H1 (cell line): Measurements from ENCODE around the gene RUNX1. TPM values are rescaled to one million over a fixed set of nuclear protein-coding genes. Genes with fewer than 3 reads are reported as not detected.

Experiments
- CHD7 ChIP-seq: fragments of 300-600 bp; sonication (generic); IDR thresholded peaks from 2 replicates; pipeline ENCODE4 v1.7.1; 2012; ENCODE audit warnings: low read length, moderate library complexity, mild to moderate bottlenecking, inconsistent platforms; ENCODE audit not compliant: insufficient replicate concordance
- MAFK ChIP-seq: IDR thresholded peaks from 2 replicates; pipeline ENCODE4 v1.6.1; 2012; ENCODE audit warnings: low read depth, mild to moderate bottlenecking, improper control_type of control experiment, low read length
- polyA plus RNA-seq, 7 experiments: library from polyadenylated mRNA; depleted of rRNA in 3 of 7; stranded (reverse) in 5 of 7; unstranded in 2 of 7; fragments of >200 nt in 5 of 7; fragments of 200-250 nt in 2 of 7; gene quantifications; 1 replicate in 5 of 7; 2 replicates in 1 of 7; 4 replicates in 1 of 7; pipeline versions ENCODE4 v1.2.1 to v1.2.3, GENCODE V29; 2011 to 2013; ENCODE audit warnings: missing spikeins in 2 of 7, mixed read lengths in 2 of 7
- total RNA-seq: library from RNA; stranded (reverse); fragmentation: NEBNext Ultra II Directional; extraction: Animal tissue kit (Norgen Biotek cat#: 25700); gene quantifications from 2 replicates; pipeline ENCODE4 v1.2.1, GENCODE V29; 2021

RUNX1 gene
- total and polyA plus RNA-seq, 2 of the 8 experiments (the other 6 are each of a cell fraction or from before 2014, with no cell fraction given) = 0.20 to 0.60 TPM

- no peak for TF ChIP-seq CHD7
- TF ChIP-seq MAFK = no peak
These were observed 245.2 kb downstream of the RUNX1 start (continued) for GRCh38 chr21:34803782-34804370.
